GM18526 (cell line): ENCODE results near the gene SLCO1B3.

Source experiments
- POLR2A ChIP-seq: IDR thresholded peaks from 3 replicates; pipeline ENCODE4 v1.6.1; 2011; ENCODE audit not compliant: insufficient read length; ENCODE audit errors: extremely low read depth

The SLCO1B3 gene

DNA sequence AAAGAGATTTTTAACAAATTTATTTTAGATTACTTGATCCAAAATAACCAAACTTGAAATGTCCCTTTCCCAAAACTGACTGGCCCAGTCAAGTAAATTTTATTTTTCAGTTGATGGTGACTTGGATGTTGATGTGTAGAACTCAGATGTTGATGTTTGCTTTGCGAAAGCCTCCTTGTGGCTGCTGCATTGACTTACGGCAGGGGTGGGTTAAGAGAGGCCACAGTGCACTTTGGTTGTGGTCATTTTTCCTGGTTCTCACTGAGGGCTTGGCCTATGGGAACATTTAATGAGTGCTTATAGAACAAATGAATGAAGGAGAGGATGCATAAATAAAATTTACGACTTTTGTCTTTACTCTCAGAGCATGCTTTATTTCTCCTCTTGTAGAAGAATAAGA is 52.6 kb downstream of the SLCO1B3 start:
- no peak for TF ChIP-seq POLR2A

DNA sequence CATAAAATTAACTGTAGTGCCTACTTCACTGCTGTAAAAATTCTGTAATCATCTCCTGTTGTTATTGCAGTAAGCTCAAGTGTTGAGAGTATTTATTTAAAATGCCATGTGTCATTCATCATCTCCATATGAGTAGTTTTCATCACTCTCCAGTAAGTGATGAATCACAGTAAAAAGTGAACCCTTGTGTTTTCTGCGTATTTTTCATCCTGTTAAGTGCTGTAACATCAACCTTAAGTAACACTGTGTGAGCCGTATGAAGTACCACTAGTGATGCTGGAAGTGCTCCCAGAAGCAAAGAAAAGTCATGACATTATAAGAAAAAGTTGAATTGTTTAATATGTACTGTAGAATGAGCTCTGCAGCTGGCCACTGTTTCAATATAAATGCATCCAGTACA is 55.4 kb downstream of the SLCO1B3 start:
- no peak for TF ChIP-seq POLR2A

- TF ChIP-seq POLR2A, result no peak
Observed at GRCh38 chr12:20868277-20868676, 57.8 kb downstream of the SLCO1B3 start.

DNA sequence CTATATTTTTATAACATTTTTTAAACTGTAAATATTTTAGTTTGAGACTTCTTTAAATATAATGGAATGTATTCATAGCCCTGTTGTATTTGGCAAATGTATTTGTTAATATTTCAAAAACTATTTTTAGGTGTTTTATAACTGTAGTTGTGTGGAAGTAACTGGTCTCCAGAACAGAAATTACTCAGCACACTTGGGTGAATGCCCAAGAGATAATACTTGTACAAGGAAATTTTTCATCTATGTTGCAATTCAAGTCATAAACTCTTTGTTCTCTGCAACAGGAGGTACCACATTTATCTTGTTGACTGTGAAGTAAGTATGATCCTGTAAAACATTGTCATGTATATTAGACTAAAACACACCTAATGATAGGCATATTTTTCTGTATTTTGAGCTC is 72.8 kb downstream of the SLCO1B3 start:
- TF ChIP-seq POLR2A, result no peak

- TF ChIP-seq POLR2A, result no peak
Observed at GRCh38 chr12:20885116-20885515, 74.6 kb downstream of the SLCO1B3 start.

DNA sequence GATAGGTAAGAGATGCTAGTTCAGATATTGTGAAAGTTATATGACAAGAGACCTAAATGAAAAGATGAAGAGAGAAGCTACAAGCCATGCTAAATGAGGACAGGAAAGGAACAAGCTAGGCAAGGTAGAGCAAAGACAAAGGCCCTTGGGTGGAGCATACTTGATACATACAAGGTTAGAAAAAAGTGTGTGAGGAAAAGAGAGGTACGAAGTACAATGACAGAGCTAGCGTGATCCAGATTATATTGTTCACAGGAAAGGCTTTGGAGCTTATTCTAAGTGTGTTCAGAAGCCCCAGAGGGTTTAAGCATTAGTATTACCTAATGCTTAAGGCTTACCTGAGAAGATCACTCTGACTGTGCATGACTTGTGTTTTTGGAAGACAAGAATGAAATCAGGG is 75.0 kb downstream of the SLCO1B3 start:
- no peak for TF ChIP-seq POLR2A

- TF ChIP-seq POLR2A, result no peak
Observed at GRCh38 chr12:20917269-20917668, 106.8 kb downstream of the SLCO1B3 start.

- TF ChIP-seq POLR2A, result no peak
Observed at GRCh38 chr12:20917819-20918218, 107.3 kb downstream of the SLCO1B3 start.

DNA sequence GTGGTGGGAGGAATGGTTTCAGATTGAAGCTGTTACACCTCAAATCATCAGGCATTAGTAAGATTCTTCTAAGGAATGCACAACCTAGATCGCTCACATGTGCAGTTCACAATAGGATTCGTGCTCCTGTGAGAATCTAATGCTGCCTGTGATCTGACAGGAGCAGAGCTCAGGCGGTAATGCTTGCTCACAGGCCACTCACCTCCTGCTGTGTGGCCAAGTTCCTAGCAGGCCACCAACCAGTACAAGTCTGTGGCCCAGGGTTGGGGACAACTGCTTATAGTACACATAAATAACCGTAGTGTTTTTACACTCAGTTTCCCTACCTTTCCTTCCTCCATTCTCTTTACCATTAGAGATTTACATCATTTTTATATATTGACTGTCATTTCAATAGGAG is 121.4 kb downstream of the SLCO1B3 start:
- TF ChIP-seq POLR2A, result no peak

GRCh38 chr12:20946732-20947131 is 136.2 kb downstream of the SLCO1B3 start:
- TF ChIP-seq POLR2A, result no peak

DNA sequence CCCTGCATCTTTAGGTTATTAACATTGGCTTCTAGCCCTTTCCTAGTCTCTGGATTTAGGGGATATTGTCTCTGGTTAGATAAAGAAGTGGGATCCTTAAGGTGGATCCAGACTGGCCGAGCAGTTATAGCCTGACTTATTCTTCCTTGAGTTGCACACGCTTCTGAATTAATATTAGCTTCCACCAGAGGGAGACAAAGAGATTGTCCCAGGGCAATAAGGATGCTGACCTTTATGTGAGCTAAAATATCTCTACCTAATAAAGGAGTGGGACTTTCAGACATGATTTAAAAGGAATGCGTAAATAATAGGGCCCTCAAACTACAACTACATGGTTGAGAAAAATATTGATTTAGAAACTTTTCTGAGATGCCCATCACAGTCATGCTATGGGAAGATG is 139.7 kb downstream of the SLCO1B3 start:
- no peak for TF ChIP-seq POLR2A

DNA sequence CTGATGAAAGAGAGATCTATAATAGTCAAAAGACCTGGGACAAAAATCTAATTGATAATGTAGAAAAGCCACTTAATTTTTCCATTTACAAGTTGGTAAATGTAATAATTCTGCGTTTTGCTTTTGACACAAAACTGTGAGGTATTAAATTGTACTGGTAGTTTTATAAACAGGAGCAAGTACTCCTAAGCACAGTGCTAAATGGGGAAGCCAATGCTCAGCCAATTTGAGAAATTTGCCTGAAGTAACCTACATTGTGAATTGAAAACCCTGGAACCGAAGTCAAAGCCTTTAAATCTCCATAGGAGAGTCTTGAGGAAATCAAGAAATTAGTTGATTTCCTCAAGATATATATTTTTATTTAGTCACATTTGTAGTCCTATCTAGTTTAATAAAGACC is 152.8 kb downstream of the SLCO1B3 start:
- TF ChIP-seq POLR2A, result no peak

DNA sequence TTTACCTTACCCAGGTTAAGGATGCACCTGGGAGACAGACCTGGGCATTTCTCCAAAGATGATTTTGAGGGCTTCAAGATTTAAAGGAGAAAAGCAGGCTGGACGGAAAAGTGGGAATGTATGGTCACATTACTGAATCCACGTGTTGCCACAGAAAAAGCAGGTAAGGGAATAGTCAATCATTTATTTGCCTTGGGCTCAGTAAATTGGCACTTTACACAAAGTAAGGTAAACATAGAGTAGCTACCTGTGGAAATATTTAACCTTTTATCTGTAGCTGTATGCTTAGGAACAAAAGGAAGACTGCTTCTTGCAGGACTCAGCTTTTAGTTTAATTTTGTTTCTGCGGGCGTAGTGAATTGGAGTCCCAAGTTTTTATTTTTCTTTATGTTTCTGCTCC is 153.3 kb downstream of the SLCO1B3 start:
- TF ChIP-seq POLR2A, result no peak
